ENCODE data around the gene THADA. TPM values are rescaled to one million over a fixed set of nuclear protein-coding genes. Genes with fewer than 3 reads are reported as not detected.
A peak's percentile ranks its signal among the peaks of the same experiment; 100 is the strongest.

The THADA gene
- total RNA-seq, 2 donors from 2014 or later: 41.1 to 54.3 TPM

GRCh38 chr2:43274721-43275120 is 321.1 kb downstream of the THADA start:
- intact Hi-C loops (cut with DNase I): no loop called here
- Histone ChIP-seq H3K36me3 (no peaks in the 10 kb centered on the region), H3K9me3 (no peaks in the 10 kb centered on the region), H3K27me3 (replicated peaks; ENCODE audit: insufficient read depth) (no peaks in the 10 kb centered on the region), H3K4me3 (no peak overlapping the region), H3K27ac (no peak overlapping the region), H3K4me1 (replicated peaks) (peaks cover 22% of the 10 kb centered on the region)
- DNase-seq (ENCODE audit: low spot score): no peak
- 89% methylated on average over 4 of the region's 4 CpGs for WGBS
- TF ChIP-seq CTCF (IDR thresholded peaks at IDR 0.05) (no peak), POLR2AphosphoS5 (IDR thresholded peaks at IDR 0.05) (no peak), POLR2A (IDR thresholded peaks at IDR 0.05) (no peak)

DNA sequence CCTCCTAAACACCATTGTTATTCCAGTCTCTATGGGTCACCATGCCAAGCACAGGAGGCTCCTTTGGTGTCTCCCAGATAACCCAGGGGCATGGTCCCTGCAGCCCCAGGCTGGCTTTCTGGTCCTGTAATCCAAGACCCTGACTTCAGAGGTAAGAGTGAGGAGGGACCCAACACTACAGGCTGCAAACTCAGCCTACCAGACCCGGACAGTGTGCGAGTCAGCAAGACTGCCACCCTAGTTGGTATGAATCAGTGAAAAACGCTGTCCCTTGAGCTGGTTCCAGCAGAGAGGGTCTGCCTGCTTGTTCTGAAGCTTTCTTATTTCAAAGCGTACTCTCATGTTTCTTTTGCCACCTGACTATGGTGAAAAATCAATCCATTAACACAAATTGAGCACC is 321.8 kb downstream of the THADA start:
- intact Hi-C loops (cut with DNase I): no loop called here
- WGBS: 88% methylated on average over 4 of the region's 4 CpGs
- no peak for DNase-seq (ENCODE audit: low spot score)

GRCh38 chr2:43273529-43273928 is 322.3 kb downstream of the THADA start:
- intact Hi-C loops (cut with DNase I): no loop called here
- Histone ChIP-seq H3K4me3 (no peak overlapping the region), H3K27me3 (replicated peaks; ENCODE audit: insufficient read depth) (no peaks in the 10 kb centered on the region), H3K36me3 (no peaks in the 10 kb centered on the region), H3K9me3 (no peaks in the 10 kb centered on the region), H3K4me1 (replicated peaks) (peaks cover 19% of the 10 kb centered on the region), H3K27ac (no peak overlapping the region)
- no peak for DNase-seq (ENCODE audit: low spot score)
- 73% methylated on average over 4 of the region's 4 CpGs for WGBS
- TF ChIP-seq POLR2AphosphoS5 (IDR thresholded peaks at IDR 0.05) (no peak), POLR2A (IDR thresholded peaks at IDR 0.05) (no peak), CTCF (IDR thresholded peaks at IDR 0.05) (no peak)

More for the DNA sequence above, 321.8 kb downstream of the THADA start:
- H3K27ac ChIP-seq: no peak overlapping the region
- no peaks in the 10 kb centered on the region for H3K36me3 ChIP-seq
- TF ChIP-seq POLR2AphosphoS5 (IDR thresholded peaks at IDR 0.05): no peak
- no peak for TF ChIP-seq CTCF (IDR thresholded peaks at IDR 0.05)
- no peaks in the 10 kb centered on the region for H3K9me3 ChIP-seq
- no peaks in the 10 kb centered on the region for H3K27me3 ChIP-seq (replicated peaks; ENCODE audit: insufficient read depth)
- peaks cover 22% of the 10 kb centered on the region for H3K4me1 ChIP-seq (replicated peaks)
- no peak overlapping the region for H3K4me3 ChIP-seq

DNA sequence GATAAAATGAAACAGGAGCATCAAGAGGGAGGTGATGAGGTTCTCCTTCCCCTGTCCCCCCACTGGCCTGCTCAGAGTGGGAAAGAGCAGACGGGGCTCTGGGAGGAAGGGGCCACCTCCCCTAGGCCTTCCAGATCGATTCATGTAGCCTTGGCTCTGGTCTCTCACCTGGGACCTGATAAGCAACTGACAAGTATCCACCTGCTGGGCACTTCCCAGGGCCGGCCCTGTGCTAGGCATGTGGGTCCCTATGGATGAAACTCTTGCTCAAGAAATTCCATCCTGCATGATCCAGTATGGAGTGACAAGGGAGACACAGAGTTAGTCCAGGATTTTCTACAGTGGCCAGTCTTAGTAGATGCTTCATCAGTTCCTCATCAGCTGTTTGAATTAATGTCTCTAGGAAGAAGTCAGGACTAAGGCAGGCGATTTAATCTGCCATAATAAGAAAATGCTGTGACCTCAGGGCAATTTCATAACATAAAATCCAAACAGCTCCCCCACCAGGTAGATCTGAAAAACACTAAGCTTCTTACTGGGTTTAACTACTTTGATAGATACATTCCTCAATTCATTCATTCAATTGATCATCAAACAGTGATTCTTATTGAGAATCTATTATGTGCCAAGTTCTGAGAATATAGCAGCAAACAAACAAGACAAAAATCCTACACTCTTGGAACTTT is 324.8 kb downstream of the THADA start:
- H3K27me3 ChIP-seq (replicated peaks; ENCODE audit: insufficient read depth): no peaks in the 10 kb centered on the region
- H3K27ac ChIP-seq: peak overlapping the region in 1 of 2 donors; percentile 64
- no peak for DNase-seq (ENCODE audit: low spot score)
- H3K9me3 ChIP-seq: no peaks in the 10 kb centered on the region
- H3K36me3 ChIP-seq: no peaks in the 10 kb centered on the region
- no peak overlapping the region for H3K4me3 ChIP-seq
- WGBS: 87% methylated on average over 4 of the region's 4 CpGs
- intact Hi-C loops (cut with DNase I): no loop called here
- TF ChIP-seq POLR2AphosphoS5 (IDR thresholded peaks at IDR 0.05): no peak
- no peak for TF ChIP-seq CTCF (IDR thresholded peaks at IDR 0.05)
- TF ChIP-seq POLR2A (IDR thresholded peaks at IDR 0.05): no peak
- H3K4me1 ChIP-seq (replicated peaks): peaks cover 10% of the 10 kb centered on the region

GRCh38 chr2:43270461-43270860 is 325.4 kb downstream of the THADA start:
- TF ChIP-seq CTCF (IDR thresholded peaks at IDR 0.05) (no peak), POLR2A (IDR thresholded peaks at IDR 0.05) (no peak), POLR2AphosphoS5 (IDR thresholded peaks at IDR 0.05) (no peak)
- 85% methylated on average over 2 of the region's 2 CpGs for WGBS
- H3K36me3 ChIP-seq: no peaks in the 10 kb centered on the region
- peak overlapping the region; percentile 64 to 66 for H3K27ac ChIP-seq
- no peak overlapping the region for H3K4me3 ChIP-seq
- peaks cover 10% of the 10 kb centered on the region for H3K4me1 ChIP-seq (replicated peaks)
- no peak for DNase-seq (ENCODE audit: low spot score)
- intact Hi-C loops (cut with DNase I): no loop called here
- H3K27me3 ChIP-seq (replicated peaks; ENCODE audit: insufficient read depth): no peaks in the 10 kb centered on the region
- H3K9me3 ChIP-seq: no peaks in the 10 kb centered on the region
